PC-9 (cell line): ENCODE results near the gene AIP. TPM values are rescaled to one million over a fixed set of nuclear protein-coding genes. Genes with fewer than 3 reads are reported as not detected.

Experiments used
- BruUV-seq: library from RNA; stranded (reverse); fragments of 400-500 nt; replicated peaks from 2 replicates; lab custom pipeline; 2021; lab: Mats Ljungman, UMichigan
- CTCF ChIA-PET: fragments of 300-600 bp; sonication (Branson Sonifier 250); formaldehyde crosslinking; loops from one replicate; lab custom pipeline; 2022; ENCODE audit warnings: antibody characterized with exemption; lab: Charles Lee
- POLR2A ChIA-PET: fragments of 300-600 bp; sonication (Branson Sonifier 250); formaldehyde crosslinking; loops from one replicate; lab custom pipeline; 2022; ENCODE audit warnings: antibody characterized with exemption; ENCODE audit not compliant: unreplicated experiment; lab: Charles Lee
- DNase-seq, 2 experiments: peaks; one replicate each; pipeline versions ENCODE4 v3.0.0 to v3.0.0-alpha.2; 2015 to 2022; ENCODE audit warnings: mixed read lengths in 1 of 2
- H2AFZ ChIP-seq: fragments of 200-600 bp; sonication (generic); 2 replicates; pipeline ENCODE4 v1.8.1; 2017; ENCODE audit warnings: antibody characterized with exemption
- H3F3A ChIP-seq: fragments of 200-600 bp; sonication (generic); 2 replicates; pipeline ENCODE4 v1.8.1; 2017; ENCODE audit warnings: antibody characterized with exemption, mild to moderate bottlenecking, low read depth; ENCODE audit not compliant: insufficient read depth
- H3K27ac ChIP-seq: fragments of 200-600 bp; sonication (generic); 2 replicates; pipeline ENCODE4 v1.6.1; 2016; ENCODE audit warnings: mixed run types
- H3K27me3 ChIP-seq: fragments of 200-600 bp; sonication (generic); 2 replicates; pipeline ENCODE4 v1.6.1; 2016; ENCODE audit warnings: low read depth, mixed run types; ENCODE audit not compliant: insufficient read depth
- H3K36me3 ChIP-seq: fragments of 200-600 bp; sonication (generic); 2 replicates; pipeline ENCODE4 v1.6.1; 2016; ENCODE audit warnings: low read depth, mixed run types
- H3K4me1 ChIP-seq: fragments of 200-600 bp; sonication (generic); replicated peaks from 2 replicates; pipeline ENCODE4 v1.6.1; 2016; ENCODE audit warnings: mixed run types; ENCODE audit not compliant: insufficient read depth
- H3K4me2 ChIP-seq: fragments of 200-600 bp; sonication (generic); 2 replicates; pipeline ENCODE4 v1.6.1; 2017; ENCODE audit warnings: mixed run types
- H3K4me3 ChIP-seq: fragments of 200-600 bp; sonication (generic); 2 replicates; pipeline ENCODE4 v1.6.1; 2016; ENCODE audit warnings: mixed run types
- H3K79me2 ChIP-seq: fragments of 200-600 bp; sonication (generic); 2 replicates; pipeline ENCODE4 v1.6.1; 2017; ENCODE audit warnings: low read depth, mixed run types
- H3K9me2 ChIP-seq: fragments of 200-600 bp; sonication (generic); 2 replicates; pipeline ENCODE4 v1.8.1; 2017; ENCODE audit warnings: mild to moderate bottlenecking; ENCODE audit not compliant: insufficient read depth
- H3K9me3 ChIP-seq: fragments of 200-600 bp; sonication (generic); 2 replicates; pipeline ENCODE4 v1.8.1; 2016; ENCODE audit warnings: low read depth; ENCODE audit not compliant: insufficient read depth
- H4K20me1 ChIP-seq: fragments of 200-600 bp; sonication (generic); 2 replicates; pipeline ENCODE4 v1.8.1; 2017; ENCODE audit not compliant: insufficient read depth
- EZH2 ChIP-seq: fragments of 200-600 bp; sonication (generic); IDR thresholded peaks from 2 replicates; pipeline ENCODE4 v1.8.0; 2017; ENCODE audit warnings: antibody characterized with exemption, low read depth
- intact Hi-C: fragments of 100-400 bp; cut with micrococcal nuclease; formaldehyde crosslinking; loops from one replicate; pipeline ENCODE4 v1.10.0; 2022; ENCODE audit not compliant: unreplicated experiment
- total RNA-seq: library from RNA; stranded (reverse); gene quantifications from 2 replicates; pipeline ENCODE4 v1.2.3, GENCODE V29; 2021
- TF ChIP-seq, protein P1 (sequence below): fragments of 200-600 bp; sonication (generic); conservative IDR thresholded peaks from 2 replicates; pipeline ENCODE4 v1.6.1; 2017; ENCODE audit warnings: mixed run types, antibody characterized with exemption, mild to moderate bottlenecking, moderate library complexity

The AIP gene
- total RNA-seq, 1 experiment from 2014 or later = 95.3 TPM

DNA sequence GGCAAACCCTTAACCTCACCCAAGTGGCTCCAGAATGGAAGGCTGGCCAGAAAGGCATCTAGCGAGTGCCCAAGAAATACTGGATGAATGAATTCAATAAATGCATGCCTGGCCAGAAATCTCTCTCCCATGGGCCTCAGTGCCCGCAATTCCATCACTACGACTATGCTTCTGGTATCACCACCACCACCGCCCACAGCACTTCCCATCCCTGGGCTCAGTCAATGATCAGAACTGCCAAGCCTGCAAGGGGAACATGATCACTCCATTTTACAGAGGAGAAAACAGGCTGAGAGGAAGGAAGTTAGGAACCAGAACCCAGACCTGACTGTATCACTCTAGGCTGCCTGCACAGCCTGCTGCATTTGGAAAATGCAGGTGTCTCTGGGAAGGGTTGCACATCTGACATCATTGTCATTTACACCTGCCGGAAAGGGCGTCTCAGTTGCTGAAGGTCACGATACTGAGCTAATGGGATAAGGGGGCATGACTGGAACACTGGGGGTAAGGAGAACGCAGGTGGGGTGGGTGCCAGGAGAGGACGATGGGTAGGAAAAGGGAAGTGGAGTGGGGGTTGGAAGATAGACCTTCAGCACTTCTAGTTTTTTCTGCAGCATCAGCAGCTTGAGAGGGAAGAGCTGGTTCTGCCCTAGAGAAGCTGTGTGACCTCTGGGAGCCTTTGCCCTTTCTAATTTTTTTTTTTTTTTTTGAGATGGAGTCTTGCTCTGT lies 33.5 kb upstream of the AIP start:
- no peak overlapping the region for H3K27ac ChIP-seq
- peaks cover 8% of the 10 kb centered on the region; the same call in 1 of the 2 replicates for H3K79me2 ChIP-seq
- BruUV-seq = no TSS peak
- no peaks in the 10 kb centered on the region for H3K27me3 ChIP-seq
- H3F3A ChIP-seq = peaks cover 15% of the 10 kb centered on the region; the same call in 1 of the 2 replicates
- H4K20me1 ChIP-seq = no peaks in the 10 kb centered on the region
- no peaks in the 10 kb centered on the region for H3K9me2 ChIP-seq
- DNase-seq = no peak
- ChIA-PET CTCF (interaction anchor here (0.6 kb wide), 1 partner anchor 36 kb away, joined by 4 read pairs; no protein-coding TSS in a partner anchor), POLR2A (no interaction called here)
- H3K4me1 ChIP-seq = peaks cover 4% of the 10 kb centered on the region; the same call in 1 of the 2 replicates
- H3K36me3 ChIP-seq = no peaks in the 10 kb centered on the region
- intact Hi-C loops = no loop called here
- H3K4me2 ChIP-seq = no peak overlapping the region
- H3K4me3 ChIP-seq = no peak overlapping the region
- no peak overlapping the region for H2AFZ ChIP-seq
- no peaks in the 10 kb centered on the region for H3K9me3 ChIP-seq
- TF ChIP-seq, protein P1, sequence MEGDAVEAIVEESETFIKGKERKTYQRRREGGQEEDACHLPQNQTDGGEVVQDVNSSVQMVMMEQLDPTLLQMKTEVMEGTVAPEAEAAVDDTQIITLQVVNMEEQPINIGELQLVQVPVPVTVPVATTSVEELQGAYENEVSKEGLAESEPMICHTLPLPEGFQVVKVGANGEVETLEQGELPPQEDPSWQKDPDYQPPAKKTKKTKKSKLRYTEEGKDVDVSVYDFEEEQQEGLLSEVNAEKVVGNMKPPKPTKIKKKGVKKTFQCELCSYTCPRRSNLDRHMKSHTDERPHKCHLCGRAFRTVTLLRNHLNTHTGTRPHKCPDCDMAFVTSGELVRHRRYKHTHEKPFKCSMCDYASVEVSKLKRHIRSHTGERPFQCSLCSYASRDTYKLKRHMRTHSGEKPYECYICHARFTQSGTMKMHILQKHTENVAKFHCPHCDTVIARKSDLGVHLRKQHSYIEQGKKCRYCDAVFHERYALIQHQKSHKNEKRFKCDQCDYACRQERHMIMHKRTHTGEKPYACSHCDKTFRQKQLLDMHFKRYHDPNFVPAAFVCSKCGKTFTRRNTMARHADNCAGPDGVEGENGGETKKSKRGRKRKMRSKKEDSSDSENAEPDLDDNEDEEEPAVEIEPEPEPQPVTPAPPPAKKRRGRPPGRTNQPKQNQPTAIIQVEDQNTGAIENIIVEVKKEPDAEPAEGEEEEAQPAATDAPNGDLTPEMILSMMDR = no peak
- TF ChIP-seq EZH2 = no peak

DNA sequence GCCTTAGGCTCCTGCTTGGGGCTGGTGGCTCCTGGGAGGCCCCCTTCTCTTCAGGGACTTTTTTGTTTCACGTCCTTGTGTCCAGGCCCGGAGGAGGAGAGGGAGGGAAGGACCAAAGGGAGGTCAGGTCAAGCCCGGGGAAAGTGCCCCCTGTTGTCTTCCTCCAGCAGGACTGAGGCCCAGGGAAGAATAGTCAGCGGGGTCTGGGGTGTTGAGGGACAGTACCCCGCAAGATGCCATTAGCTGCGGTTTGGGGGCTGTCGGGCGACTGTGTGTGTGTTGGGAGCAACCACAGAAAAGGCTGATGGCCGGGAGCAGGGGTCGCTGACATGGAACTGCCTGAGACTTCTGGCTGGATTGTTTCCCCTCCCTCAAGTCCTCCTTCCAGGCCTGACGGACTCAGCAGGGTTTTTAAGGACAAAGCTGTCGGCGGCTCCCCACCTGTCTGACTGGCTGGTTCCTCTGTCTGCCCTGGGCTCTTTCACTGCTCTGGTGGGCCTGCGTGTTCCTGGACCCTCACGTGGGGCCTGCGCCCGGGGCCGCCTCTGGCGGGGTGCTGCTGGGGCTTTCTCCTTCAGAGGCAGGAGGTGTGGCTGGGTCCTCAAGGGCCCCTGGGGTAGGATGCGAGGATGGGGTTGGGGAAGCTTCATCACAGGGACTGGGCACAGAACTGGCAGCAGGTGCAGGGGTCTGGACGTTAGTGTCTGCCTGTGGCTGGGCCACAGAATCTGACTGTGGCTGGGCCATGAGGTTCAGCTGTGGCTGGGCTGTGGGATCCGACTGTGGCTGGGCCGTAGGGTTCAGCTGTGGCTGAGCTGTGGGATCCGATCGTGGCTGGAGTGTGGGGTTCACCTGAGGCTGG lies 31.8 kb upstream of the AIP start:
- DNase-seq = no peak
- Histone ChIP-seq H3K4me3 (no peak overlapping the region), H3K36me3 (no peaks in the 10 kb centered on the region), H3K4me1 (no peaks in the 10 kb centered on the region), H3F3A (peaks cover 13% of the 10 kb centered on the region; the same call in 1 of the 2 replicates), H3K27me3 (no peaks in the 10 kb centered on the region), H4K20me1 (no peaks in the 10 kb centered on the region), H3K27ac (no peak overlapping the region), H3K9me2 (no peaks in the 10 kb centered on the region), H3K4me2 (no peak overlapping the region), H3K79me2 (no peaks in the 10 kb centered on the region), H2AFZ (no peak overlapping the region), H3K9me3 (no peaks in the 10 kb centered on the region)
- TF ChIP-seq, protein P1 = no peak
- CTCF ChIA-PET = interaction anchor here (0.5 kb wide), 1 partner anchor 78 kb away, joined by 4 read pairs; the partner anchor contains the start of gene CLCF1
- intact Hi-C loops = no loop called here
- BruUV-seq = no TSS peak
- POLR2A ChIA-PET = interaction anchor here (0.6 kb wide), 1 partner anchor 745 kb away, joined by 3 read pairs; no protein-coding TSS in a partner anchor

DNA sequence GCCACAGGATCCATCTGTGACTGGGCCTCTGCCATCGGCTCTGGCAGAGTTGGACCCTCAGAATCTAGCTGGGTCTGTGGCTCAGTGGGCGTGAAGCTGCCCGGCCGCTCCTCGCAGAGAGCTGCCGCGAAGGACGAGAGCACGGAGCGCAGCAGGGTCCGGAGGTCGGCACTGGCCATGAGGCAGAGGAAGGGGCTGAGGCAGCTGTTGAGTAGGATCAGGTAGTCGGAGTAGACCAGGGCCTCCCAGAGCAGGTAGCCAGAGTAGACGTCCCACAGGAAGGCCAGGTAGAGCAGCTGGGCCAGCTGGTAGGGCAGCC lies 31.2 kb upstream of the AIP start:
- H3K9me2 ChIP-seq = no peaks in the 10 kb centered on the region
- intact Hi-C loops = no loop called here
- H3K4me1 ChIP-seq = no peaks in the 10 kb centered on the region
- no TSS peak for BruUV-seq
- no peak overlapping the region for H3K4me2 ChIP-seq
- no peak overlapping the region for H2AFZ ChIP-seq
- POLR2A ChIA-PET = interaction anchor here (0.6 kb wide), 1 partner anchor 746 kb away, joined by 3 read pairs; no protein-coding TSS in a partner anchor
- CTCF ChIA-PET = no interaction called here
- H3K36me3 ChIP-seq = no peaks in the 10 kb centered on the region
- H3F3A ChIP-seq = peaks cover 13% of the 10 kb centered on the region; the same call in 1 of the 2 replicates
- H3K79me2 ChIP-seq = no peaks in the 10 kb centered on the region
- no peaks in the 10 kb centered on the region for H4K20me1 ChIP-seq
- no peak for DNase-seq
- no peak overlapping the region for H3K4me3 ChIP-seq
- TF ChIP-seq EZH2 = no peak
- TF ChIP-seq, protein P1 = no peak
- no peaks in the 10 kb centered on the region for H3K27me3 ChIP-seq
- H3K9me3 ChIP-seq = no peaks in the 10 kb centered on the region
- no peak overlapping the region for H3K27ac ChIP-seq
